Breast epithelium (tissue), 3 donors: Measurements from ENCODE around the gene SLC35G2.
"Not testable (repeated sequence)": the region's sequence is repeated elsewhere in the genome, so short reads cannot be mapped to it uniquely, and the experiment has no call there.

Experiments
- POLR2A ChIP-seq: fragments of 450-650 bp; IDR thresholded peaks from one replicate; pipeline ENCODE4 v1.6.1; 2016; ENCODE audit warnings: antibody characterized with exemption, mild to moderate bottlenecking, moderate library complexity
- TF ChIP-seq, protein P1 (sequence below), 3 donors: fragments of 450-650 bp; IDR thresholded peaks; one replicate each; pipeline ENCODE4 v1.5.1; 2016 to 2017; ENCODE audit warnings: antibody characterized with exemption in 3 of 3, mild to moderate bottlenecking in 3 of 3, moderate library complexity in 3 of 3

DNA sequence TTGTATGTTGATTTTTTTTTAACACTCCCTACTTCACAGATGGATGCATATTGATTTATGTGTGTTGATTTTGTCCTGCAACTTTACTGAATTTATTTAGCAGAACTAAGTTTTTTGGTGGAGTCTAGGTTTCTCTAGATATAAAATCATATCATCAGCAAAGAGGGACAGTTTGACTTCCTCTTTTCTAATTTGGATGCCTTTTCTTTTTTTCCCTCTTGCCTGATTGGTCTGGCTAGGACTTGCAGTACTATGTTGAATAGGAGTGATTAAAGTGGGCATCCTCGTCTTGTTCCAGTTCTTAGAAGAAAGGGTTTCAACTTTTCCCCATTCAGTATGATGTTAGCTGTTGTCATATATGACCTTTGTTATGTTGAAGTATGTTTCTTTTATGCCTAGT is 81.8 kb downstream of the SLC35G2 start:
- TF ChIP-seq, protein P1, sequence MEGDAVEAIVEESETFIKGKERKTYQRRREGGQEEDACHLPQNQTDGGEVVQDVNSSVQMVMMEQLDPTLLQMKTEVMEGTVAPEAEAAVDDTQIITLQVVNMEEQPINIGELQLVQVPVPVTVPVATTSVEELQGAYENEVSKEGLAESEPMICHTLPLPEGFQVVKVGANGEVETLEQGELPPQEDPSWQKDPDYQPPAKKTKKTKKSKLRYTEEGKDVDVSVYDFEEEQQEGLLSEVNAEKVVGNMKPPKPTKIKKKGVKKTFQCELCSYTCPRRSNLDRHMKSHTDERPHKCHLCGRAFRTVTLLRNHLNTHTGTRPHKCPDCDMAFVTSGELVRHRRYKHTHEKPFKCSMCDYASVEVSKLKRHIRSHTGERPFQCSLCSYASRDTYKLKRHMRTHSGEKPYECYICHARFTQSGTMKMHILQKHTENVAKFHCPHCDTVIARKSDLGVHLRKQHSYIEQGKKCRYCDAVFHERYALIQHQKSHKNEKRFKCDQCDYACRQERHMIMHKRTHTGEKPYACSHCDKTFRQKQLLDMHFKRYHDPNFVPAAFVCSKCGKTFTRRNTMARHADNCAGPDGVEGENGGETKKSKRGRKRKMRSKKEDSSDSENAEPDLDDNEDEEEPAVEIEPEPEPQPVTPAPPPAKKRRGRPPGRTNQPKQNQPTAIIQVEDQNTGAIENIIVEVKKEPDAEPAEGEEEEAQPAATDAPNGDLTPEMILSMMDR (IDR thresholded peaks at IDR 0.05) = not testable (repeated sequence)
- TF ChIP-seq POLR2A = not testable (repeated sequence)
